CD4-positive, alpha-beta T cell treated with Interferon gamma for 1 hour (primary cell): ENCODE measurements around the gene C4orf33.
"Not testable (repeated sequence)": the region's sequence is repeated elsewhere in the genome, so short reads cannot be mapped to it uniquely, and the experiment has no call there.

ENCODE experiments used
- DNase-seq: peaks from one replicate; pipeline ENCODE4 v3.0.0-alpha.2; 2020

Gene C4orf33, protein sequence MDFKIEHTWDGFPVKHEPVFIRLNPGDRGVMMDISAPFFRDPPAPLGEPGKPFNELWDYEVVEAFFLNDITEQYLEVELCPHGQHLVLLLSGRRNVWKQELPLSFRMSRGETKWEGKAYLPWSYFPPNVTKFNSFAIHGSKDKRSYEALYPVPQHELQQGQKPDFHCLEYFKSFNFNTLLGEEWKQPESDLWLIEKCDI

DNA sequence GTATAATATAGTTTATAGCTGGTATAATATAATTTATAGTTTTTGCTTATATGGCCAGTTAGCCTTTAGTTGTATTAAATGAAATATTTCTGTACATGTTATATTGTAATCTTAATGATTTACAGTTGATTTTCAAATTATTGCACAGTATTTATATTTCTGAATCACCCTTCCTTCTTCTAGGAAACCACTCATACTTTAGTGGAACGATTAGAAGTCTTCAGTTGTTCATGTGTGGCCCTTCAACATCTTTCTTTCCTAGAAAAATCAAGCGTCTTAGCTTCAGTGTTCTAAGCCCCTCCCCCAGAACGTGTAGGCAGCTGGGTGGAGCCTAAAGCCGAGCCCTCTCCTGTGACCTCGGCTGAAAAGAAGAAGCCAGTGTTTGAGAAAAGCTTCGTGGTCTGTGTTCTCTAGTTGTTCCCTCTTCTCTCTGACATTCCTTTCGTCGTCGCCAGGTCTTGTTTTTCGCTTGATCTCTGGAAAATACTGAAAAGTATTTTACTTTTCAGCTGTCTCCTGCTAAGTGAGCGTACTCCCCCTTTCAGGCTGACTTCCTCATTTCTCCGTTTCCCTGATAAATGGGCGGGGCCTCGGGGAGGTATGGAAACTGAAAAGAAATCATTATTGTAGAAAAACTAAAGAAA, at the start of gene C4orf33:
C4orf33 (plus strand) TSS at position 342 of the 644 bp plus-strand sequence. CDS start 6,459 bp downstream, outside the sequence.
- peak; percentile 79 for DNase-seq

DNA sequence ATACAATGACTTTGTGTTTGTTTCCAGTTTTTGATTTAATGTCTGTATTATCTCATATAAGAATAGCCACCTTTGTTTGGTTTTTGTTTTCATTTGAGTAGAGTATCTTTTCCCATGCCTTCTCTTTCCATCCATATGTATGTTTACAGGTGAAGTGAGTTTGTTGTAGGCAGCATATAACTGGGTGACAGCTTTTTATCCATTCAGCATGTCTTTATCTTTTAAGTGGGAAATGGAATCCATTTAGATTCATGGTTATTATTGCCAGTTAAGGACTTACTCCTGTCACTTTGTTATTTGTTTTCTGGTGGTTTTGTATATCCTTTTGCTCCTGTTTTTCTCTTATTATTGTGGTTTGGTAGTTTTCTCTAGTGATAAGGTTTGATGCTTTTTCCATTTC, 36.9 kb upstream of the C4orf33 start:
- no peak for DNase-seq

DNA sequence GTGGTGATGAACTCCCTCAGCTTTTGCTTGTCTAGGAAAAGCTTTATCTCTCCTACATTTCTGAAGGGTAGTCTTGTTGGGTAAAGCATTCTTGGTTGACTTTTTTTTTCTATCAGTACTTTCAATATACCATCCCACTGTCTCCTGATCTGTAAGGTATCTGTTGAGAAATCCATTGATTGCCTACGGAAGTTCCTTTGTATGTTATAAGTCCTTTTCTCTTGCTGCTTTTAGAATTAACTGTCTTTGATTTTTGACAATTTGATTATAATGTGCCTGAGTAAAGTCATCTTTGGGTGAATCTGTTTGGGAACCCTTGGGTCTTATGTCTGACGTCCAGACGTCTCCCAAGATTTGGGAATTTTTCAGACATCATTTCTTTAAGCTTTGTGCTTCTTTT, 33.4 kb upstream of the C4orf33 start:
- no peak for DNase-seq

DNA sequence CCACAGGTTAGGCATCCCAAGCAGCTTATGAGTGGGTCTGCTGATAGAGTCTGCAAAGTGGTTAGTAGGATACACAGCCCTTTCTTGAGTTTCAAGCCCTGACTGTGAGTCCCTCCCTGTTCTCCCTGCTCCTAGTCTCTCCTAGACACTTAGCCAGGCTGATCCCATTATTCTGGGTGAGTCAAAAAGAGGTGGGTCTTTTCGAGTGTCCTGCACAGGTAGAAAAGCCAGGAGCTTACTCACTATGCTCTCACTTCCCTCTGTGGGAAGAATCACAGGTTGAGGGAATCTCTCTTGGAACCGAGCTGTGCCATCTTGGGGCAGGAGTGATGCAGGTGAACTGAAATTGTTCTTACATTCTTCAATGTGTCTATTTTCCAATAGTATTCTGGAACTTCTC, 32.3 kb upstream of the C4orf33 start:
- DNase-seq: no peak

DNA sequence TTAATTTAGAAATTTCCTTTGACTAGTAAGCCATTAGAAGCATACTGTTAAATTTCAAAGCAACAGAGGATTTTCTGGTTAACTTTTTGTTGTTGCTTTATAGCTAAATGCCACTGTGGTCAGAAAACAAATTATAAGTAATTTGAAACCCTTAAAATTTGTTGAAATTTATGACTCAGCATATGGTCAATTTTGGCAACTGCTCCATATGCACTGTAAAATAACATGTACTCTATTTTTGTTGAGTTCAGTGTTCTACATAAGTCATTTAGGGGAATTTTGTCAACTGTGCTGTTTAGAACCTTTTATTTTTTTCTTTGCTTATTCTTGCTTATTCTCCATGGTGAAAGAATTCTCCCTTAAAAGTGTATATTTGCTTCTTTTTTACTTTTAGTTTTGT, 31.2 kb upstream of the C4orf33 start:
- DNase-seq: no peak

DNA sequence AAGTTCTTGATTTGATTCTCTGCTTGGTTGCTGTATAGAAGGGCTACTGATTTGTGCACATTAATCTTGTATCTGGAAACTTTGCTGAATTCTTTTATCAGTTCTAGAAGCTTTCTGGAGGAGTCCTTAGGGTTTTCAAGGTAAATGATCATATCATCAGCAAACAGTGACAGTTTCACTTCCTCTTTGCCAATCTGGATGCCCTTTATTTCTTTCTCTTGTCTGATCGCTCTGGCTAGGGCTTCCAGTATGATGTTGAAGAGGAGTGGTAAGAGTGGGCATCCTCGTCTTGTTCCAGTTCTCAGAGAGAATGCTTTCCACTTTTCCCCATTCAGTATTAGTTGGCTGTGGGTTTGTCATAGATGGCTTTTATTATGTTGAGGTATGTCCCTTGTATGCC, 26.4 kb upstream of the C4orf33 start:
- not testable (repeated sequence) for DNase-seq

DNA sequence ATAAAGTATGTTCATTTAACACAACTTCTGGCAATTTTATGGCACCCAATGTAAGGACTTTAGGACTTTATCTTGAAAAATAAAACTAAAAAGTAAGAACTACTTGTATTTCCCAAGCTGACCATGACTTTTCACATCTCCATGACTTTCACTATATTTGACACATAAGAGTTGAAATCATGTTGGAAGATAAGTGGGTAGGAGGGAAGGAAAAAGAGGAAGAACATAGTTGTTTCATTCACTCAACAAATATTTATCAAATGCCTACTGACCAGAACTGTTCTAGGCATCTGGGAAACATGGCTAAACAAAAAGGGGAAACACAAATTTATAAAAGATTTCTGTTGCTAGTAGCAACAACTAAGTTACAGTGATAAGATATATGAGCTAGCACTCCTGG, 18.6 kb upstream of the C4orf33 start:
- DNase-seq: no peak

DNA sequence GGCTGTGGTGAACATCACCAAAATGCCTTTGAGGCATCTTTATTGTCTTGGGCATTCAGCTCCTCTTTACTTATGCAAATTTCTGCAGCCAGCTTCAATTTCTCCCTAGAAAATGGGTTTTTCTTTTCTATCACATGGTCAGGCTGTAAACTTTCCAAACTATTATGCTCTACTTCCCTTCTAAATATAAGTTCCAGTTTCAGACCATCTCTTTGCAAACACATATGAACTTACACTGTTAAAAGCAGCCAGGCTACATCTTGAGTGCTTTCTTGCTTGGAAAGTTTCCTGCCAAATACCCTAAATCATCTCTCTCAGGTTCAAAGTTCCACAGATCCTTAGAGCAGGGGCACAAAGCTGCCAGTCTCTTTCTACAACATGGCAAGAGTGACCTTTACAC, 15.8 kb upstream of the C4orf33 start:
- DNase-seq: no peak

DNA sequence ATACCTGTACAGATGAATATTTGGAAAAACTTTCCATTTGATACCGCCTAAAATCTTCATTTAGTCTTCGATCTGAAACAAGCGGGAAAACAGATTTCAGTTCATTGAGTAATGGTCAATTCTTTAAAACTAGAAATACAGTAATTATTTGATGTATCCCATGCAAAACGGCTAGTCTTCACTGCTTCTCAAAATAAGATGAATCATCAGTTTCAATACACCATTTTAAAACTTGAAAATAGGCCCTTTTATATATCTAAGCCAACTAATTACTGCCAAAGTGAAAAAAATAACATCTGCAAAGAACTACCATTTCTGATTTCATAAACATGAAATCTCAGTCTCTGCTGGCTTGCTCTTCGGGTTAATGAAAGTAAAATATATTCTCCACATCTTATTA, 13.7 kb upstream of the C4orf33 start:
- no peak for DNase-seq

DNA sequence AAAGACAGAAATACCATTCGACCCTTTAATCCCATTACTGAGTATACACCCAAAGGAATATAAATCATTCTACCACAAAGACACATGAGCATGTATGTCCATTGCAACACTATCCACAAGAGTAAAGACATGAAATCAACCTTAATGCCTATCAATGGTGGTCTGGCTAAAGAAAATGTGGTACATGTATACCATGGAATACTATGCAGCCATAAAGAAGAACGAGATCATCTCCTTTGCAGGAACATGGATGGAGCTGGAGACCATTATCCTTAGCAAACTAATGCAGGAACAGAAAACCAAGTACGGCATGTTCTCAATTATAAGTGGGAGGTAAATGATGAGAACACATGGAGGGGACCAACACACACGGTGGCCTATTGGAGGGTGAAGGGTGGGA, 10.5 kb upstream of the C4orf33 start:
- no peak for DNase-seq

DNA sequence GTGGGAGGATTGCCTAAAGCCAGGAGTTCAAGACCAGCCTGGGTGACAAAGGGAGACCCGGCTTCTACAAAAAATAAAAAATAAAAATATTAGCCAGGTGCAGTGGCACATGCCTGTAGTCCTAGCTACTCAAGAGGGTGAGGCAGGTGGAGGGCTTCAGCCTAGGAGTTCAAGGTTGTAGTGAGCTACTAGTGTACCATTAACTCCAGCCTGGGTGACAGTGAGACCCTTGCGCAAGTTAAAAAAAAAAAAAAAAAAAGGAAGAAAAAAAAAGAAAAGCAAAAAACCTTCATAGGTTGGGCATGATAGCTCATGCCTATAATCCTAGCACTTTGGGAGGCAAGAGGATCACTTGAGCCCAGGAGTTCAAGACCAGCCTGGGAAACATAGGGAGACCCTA, 8.4 kb upstream of the C4orf33 start:
- no peak for DNase-seq

DNA sequence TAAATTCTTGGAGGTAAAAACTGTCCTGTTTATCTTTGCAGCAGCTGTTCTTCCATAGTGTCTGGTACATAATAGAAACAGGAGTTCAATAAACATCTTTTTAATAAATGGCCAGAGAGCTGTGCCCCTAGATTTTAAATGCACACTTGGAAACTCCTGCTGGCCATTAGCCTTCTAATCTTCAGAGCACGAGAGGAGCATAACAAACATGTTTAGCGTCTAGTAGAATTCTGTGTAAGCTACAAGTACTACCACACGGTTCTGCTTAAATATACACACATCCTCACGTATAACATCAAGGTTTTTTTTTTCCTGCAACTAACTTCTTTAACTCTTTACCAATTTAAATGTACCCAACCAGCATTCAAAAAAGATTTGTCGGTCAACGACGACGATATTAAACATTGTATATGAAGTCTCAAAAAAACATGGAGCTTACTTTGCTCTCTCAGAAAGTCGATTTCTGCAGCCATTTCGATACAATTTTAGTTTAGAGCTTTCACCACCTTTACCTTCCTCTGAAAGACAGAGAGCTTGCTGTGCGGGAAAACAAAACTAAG, 3.2 kb upstream of the C4orf33 start:
- no peak for DNase-seq

DNA sequence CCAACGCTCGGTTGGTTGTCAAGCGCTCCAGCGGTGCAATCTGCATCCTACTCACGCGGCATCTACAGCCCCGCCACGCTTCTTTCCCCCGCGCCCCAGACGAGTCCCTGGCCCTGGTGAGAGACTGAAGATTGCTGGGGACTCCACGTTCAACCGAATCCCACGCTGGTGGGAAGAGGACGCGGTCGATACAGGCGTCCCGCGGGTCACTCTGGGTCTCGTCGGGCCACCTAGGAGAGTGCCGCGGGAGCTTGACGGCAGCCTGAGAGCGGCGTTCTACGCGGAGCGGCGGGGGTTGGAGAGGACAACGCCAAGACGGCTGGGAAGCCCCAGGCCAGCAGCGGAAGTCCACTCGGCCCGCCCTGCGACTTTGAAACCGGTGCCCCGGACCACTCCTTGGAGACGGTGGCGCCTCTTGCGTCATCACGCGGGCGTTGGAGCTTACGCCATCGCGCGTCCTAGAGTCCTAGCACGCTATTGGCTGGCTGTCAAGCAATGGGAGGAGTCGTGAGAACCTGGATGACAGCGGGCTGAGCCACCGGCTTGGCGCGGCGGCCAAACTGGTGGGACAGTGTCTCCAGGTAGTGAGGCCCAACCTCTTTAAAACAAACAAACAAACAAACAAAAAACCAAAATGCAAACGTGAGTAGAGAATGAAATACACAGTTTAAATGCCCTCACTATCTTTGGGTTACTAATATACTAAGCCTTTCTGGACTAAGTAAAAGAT, 2.6 kb upstream of the C4orf33 start, which contains the start of gene SCLT1:
SCLT1 (minus strand) TSS at position 349 of the 730 bp plus-strand sequence. CDS start 436 bp downstream, outside the sequence.
- peak; percentile 95 for DNase-seq

DNA sequence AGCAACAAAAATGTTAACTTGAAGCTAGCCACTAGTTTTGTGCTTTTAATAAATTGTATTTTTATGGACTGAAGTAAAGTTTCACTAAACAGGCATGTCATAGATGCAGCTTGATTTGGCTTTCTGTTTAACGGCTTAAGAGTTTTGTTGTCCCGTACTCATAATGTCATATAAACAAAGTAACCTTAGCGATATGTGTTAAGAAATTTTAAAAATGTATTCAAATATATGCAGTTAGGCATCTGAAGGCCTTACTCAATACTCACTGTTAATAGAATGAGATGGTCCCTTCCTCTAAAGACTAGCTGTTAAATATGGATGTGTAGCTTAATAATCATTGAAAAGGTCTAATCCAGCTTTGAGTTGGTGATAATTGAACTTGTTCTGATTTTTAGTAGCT, 1.6 kb upstream of the C4orf33 start:
- no peak for DNase-seq

DNA sequence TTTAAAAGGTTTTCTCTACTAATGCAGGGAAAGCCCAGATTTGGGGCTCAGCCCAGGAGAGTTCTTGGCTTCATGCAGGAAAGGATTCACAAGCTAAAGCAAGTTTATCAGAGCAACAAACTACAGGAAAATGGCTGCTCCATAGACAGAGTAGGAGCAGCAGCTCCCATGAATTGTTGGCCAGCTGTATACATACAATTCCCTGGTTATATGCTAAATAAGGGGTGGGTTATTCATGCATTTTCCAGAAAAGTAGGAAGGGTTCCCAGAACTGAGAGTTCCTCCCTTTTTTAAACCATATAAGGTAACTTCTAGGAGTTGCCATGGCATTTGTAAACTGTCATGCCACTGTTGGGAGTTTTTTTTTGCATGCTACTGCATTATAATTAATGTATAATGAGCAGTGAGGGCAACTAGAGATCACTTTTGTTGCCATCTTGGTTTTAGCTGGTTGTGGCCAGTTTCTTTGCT, 2.6 kb downstream of the C4orf33 start:
- DNase-seq: no peak

DNA sequence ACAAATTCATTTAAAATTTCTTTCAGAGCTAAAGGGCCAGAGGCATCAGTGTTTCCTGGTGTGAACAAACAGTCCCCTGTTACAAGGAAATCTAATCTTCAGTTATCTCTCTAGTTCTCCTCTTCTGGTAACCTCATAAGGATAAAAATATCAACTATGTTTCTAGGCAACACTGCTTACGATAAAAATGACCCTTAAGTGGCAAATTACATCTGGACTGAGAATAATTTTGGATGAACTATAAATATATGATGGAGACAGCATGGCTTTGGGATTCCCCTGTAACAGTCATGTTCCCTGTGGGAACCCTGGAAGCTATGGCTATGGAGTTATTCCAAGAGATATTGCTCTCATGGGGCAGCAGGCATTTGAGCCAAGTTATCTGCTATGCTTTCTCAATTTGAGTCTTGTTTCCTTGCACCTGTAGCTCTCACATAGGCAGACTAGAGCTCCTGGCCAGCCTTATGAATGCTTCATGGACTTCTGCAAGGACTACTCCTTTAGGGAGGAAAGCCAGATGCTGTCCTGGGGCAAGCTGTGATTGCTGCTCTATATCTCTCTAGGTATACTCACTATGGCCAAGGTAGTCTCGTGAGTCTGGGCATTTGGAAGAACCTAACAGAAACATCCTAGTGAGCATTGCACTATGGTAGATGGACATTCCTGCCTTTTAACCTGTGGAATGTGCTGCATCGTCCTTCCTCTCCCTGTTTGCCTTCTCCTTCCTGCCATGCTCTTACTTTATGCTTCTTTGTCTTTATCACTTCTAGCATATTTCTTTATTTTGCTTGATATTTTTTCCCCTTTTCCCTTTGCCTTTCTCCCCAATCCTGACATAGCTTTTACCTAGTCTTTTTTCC, 14.2 kb downstream of the C4orf33 start:
- DNase-seq: no peak

DNA sequence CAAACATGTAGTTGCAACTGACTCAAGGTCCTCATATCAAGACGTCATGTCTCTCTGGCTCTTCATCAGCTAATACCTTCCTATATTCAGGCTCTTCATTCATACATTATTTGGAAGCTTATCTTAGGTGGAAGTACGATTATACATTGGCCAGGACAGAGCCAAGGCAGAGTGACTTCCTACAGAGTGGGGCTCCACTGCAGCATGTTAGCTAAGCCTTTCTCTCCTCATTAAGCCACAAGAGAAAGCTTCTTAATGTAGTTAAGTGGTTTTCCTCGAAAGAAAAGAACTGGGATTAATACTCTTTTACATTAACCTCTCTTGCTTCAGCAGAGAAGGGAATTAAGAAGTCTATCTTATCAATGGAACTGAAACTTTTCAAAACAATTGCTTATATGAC, 15.0 kb downstream of the C4orf33 start:
- no peak for DNase-seq

DNA sequence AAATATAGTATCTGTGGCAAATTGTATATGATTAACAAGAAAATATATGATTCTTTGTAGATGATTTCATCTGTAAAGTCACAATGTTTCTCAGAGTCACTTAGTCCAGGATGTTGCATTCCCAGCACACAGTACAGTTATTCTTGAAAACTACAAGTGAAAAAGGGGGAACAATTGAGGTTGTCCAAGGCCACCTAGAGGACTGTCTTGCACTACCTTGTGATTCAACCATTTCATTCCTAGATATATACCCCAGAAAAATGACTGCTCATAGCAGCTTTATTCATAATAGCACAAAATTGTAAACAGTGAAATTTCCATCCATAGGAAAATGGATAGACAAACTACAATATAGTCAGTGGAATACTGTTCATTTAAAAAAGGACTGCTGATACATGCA, 16.0 kb downstream of the C4orf33 start:
- no peak for DNase-seq

DNA sequence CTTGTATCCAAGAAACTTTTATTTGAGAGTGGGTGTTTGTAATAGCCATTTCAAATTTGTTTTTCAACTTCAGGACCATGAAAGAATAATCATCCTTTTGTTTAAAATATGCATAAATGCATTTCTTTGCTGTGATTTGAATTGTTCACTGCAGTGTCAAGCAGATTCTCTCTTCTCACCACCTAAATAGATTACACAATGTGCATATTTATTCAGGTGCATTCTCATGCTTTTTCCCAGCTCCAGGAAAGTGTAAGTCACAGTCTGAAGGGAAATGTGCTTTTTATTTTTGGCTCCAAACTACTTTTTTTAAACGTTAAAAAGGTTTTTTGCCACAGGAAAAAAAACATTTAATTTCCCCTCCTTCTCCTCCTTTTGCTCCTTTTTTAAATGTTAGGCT, 17.5 kb downstream of the C4orf33 start:
- DNase-seq: no peak

DNA sequence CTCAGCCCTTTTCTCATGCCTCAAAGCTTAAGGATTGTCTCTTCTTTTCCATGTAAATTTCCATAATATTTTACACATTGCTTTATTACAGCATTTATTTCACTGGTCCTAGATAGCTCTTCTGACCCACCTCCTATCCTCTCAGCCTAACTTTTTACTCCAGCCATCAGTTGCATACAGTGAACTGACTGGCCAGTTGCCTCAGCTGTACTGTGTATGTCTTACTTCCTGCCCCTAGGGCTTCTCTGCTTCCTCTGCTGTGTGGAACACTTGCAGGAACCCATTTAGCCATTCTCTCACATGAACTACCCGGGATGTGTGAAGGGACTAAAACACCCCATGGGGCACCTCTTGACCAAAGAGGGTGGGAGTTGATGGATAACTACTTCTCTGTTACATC, 18.0 kb downstream of the C4orf33 start:
- no peak for DNase-seq

DNA sequence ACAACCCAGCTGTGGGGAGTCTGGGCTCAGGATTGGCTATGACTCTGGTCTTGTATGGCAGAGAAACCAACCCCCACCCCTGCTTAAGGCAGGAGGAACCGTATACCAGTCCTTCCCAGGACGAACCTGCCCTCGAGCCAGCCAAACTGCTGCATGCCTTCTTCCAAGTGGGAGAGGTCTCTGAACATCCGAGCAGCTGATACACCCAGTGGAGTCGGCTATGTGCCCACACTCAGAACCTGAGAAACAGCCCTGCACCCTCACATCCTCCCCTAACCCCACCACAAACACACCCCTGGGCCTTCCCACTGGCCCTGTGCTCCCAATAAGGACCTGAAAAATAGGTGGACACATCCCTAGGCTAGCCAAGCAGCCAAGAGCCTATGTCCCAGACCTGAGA, 21.8 kb downstream of the C4orf33 start:
- no peak for DNase-seq

DNA sequence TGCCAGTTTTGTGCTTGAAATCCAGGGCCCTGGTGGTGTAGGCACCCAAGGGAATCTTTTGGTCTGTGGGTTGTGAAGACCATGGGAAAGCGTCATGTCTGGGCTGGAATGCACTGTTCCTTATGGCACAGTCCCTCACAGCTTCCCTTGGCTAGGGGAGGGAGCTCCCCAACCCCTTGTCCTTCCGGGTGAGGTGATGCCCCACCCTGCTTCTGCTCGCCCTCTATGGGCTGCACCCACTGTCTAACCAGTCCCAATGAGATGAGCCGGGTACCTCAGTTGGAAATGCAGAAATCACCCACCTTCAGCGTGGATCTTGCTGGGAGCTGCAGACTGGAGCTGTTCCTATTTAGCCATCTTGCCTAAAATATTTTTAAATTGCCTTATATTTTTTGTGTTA, 30.7 kb downstream of the C4orf33 start:
- DNase-seq: not testable (repeated sequence)

DNA sequence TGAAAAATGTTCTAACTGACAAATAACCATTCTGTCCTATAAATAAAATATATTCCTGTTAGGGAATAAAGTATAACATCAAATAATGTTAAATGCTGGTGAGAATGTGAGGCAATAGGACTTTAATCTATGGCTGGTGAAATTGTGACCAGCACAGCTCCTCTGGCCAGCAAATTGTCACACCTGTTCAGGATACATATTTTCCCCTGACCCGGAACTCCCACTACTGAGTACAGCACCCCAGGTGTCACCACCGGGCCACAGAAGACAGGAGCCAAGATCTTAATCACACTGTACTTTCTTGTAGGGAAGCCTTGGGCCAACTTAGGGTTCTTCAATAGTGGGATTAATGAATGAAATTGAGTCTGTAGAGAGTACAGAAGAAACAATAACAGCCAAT, 33.2 kb downstream of the C4orf33 start:
- DNase-seq: no peak
